CD4-positive, alpha-beta T cell treated with Interleukin-4 for 1 hour (primary cell): ENCODE data around the gene ALDH1A3.

Experiments used
- DNase-seq, 2 donors: peaks; one replicate each; pipeline ENCODE4 v3.0.0-alpha.2; 2020 to 2022

Gene ALDH1A3

GRCh38 chr15:100902436-100903167 is 23.0 kb downstream of the ALDH1A3 start:
- no peak for DNase-seq

GRCh38 chr15:100903168-100903554 is 23.5 kb downstream of the ALDH1A3 start:
- DNase-seq, result no peak

DNA sequence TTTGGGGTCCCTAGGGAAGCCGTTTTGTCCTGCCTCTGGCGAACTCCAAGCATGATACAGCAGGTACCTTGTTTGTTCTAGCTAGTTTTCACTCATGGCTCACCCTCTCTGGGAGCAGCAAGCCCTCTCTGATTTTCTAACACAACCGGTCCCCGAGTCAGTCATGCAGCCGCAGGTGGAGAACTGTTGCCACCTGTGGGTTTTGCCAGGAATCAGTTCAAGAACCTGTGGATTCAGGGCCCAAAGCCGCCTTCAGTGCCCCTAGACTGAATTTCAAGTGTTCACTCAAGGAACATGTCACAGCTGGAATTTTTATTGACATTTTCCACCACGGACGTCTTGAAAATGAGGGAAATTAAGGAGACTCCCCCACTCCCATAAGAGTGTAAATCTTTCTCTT is 26.2 kb downstream of the ALDH1A3 start:
- no peak for DNase-seq

GRCh38 chr15:100908466-100908865 is 28.8 kb downstream of the ALDH1A3 start:
- no peak for DNase-seq

DNA sequence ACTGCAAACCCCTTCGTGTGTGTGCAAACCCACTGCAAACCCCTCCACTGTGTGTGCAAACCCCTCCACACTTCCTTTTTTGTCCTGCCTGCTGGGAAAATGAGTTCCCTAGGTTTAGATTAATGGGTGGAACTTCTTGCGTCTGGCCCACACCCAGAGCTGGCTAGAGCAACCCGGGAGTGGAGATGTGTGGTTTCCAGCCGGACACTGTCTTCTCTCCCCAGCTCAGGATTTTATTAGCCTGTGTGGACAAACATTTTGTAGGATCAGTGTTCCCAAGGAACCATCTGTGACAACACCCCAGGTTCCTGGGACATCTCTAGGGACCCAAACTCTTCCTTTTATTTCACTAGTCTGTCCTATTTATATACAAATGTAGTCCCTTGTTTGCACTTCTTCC is 29.9 kb downstream of the ALDH1A3 start:
- DNase-seq, result no peak

- no peak for DNase-seq
These were observed 30.6 kb downstream of the ALDH1A3 start for GRCh38 chr15:100909989-100910955.

DNA sequence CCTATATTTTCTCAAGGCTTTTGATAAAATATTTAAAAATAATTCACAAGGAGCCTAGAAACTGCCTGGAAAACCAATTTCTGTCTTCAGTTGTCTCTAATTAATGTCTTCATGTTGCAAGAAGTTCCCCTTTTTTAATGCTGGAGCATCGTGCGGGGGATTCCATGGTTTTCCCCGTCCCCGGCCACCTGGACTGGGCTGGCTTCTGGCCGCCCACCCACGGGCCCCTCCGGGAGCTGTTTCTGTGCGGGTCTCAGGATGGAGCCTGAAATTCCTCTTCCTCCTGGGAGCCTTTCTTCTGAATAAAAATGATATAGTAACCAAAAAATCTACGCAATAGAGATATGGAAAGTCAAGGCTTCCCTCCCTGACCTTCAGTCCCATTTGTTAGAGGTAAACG is 31.5 kb downstream of the ALDH1A3 start:
- DNase-seq, result no peak

- no peak for DNase-seq
These were observed 34.3 kb downstream of the ALDH1A3 start for GRCh38 chr15:100913961-100914360.

DNA sequence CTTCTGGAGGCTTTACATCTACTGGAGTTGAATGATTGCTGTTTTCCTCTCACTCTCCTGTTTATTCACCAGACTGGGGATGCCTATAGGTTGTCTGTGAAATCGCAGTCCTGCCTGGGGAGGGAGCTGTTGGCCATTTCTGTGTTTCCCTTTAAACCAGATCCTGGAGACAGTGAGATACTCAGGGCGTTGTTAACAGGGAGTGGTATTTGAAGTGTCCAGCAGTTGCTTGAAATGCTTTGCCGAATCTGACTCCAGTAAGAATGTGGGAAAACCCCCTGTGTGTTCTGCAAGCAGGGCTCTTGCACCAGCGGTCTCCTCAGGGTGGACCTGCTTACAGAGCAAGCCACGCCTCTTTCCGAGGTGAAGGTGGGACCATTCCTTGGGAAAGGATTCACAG is 35.2 kb downstream of the ALDH1A3 start:
- no peak for DNase-seq

GRCh38 chr15:100918034-100918689 is 38.5 kb downstream of the ALDH1A3 start:
- DNase-seq, result peak; percentile 54 to 70

GRCh38 chr15:100918690-100919480 is 39.3 kb downstream of the ALDH1A3 start, which contains the start of gene LRRK1:
TSS of gene LRRK1 (plus strand) at chr15:100919357. CDS start at chr15:100924633, 5,276 bp downstream.
- DNase-seq, result no peak

DNA sequence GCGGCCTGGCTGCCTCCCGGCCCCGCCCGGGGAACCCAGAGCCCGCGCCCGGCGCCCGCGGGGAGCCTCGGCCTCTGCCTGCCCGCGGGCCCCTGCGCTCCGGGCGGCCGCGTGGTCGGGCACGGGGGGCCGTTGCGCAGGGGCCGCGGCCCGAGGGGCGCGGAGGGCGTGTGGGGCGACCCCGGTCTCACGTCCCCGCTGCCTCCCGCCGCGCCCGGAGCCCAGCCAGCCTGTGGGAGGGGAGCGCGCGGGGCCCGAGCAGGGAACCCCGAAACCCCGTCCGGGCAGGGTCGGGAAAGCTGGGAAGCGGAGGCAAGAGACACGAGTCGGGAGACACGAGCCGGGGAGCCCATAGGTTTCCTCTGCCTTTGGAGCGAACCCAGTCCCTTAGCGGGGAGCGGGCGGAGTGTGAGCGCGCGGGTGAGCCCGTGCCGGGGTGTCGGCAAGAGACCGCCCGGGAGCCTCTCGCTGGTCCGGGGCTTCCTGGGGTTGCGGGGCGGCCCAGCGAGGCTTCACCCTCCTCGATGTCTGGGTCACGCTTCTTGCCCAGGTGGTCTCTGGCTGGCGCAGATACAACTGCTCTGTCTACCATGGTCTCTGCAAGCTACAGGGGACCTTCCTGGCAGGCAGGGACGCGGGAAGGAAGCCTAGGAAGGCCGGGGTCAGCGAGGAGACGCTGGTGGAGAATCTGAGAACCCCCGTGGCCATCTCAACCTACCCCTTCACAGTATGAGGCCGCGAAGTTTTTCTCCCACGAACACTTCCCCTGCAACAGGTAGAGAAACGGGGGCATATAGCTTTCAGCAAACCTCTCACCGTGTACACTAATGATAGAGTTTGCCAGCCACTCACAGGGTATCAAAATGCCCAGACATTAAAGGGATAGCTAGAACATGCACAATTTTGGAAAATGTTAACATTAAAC is 40.1 kb downstream of the ALDH1A3 start:
- DNase-seq, result no peak

- no peak for DNase-seq
These were observed 41.0 kb downstream of the ALDH1A3 start for GRCh38 chr15:100920516-100921135.

- no peak for DNase-seq
These were observed 42.8 kb downstream of the ALDH1A3 start for GRCh38 chr15:100922192-100923040.

DNA sequence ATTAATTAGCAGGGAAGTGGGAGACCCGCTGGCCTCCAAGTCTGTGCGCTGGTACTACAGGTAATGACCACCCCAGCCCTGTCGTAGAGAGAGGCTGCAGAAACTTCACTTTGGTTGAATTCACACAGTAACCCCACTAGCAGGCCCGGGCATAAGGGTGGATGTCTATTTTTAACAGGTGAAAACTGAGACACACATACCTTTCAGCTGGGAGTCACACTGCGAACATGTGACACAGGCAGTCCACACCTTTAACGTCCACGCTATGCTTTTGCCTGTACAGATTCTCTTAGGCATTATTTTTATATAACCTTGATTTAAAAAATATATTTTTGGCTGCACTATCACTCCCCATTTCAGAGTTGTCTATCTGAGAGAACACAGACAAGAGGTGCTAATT is 43.4 kb downstream of the ALDH1A3 start:
- DNase-seq, result no peak

DNA sequence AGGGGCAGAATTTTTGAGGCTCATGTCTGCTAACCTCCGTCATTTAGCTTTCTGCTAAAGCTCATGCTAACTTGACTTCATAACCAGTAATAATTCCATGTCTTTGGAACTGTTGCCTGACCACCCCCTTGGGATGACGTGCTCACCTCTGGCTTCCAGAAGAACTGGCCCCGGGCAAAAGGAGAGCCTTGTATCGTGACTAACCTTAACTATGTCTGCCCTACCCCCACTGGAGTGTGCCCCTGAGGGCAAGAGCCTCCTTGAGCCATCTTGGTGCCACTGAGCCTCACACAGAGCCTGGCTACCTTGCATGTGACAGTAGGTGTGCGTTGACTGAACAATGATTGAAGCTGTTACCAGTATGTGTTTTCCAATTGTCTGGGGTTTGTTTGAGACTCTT is 44.3 kb downstream of the ALDH1A3 start:
- DNase-seq, result no peak

DNA sequence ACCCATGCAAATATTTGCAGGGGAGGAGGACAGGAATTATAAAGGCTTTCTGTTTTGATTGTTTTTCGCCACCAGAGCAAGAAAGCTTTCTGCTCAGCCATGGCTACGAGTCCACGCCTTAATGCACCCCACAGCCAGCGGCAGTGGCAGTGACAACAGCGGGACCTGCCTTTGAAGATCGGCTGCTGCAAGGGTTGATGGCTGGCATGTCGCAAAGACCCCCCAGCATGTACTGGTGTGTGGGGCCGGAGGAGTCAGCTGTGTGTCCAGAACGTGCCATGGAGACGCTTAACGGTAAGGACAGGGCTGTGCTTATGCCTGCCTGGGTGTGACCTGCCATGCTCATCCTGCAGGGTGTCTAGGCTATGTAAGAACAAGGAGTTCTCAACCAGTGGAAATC is 44.8 kb downstream of the ALDH1A3 start:
- DNase-seq, result no peak

- DNase-seq, result no peak
These were observed 45.8 kb downstream of the ALDH1A3 start for GRCh38 chr15:100925480-100925879.

DNA sequence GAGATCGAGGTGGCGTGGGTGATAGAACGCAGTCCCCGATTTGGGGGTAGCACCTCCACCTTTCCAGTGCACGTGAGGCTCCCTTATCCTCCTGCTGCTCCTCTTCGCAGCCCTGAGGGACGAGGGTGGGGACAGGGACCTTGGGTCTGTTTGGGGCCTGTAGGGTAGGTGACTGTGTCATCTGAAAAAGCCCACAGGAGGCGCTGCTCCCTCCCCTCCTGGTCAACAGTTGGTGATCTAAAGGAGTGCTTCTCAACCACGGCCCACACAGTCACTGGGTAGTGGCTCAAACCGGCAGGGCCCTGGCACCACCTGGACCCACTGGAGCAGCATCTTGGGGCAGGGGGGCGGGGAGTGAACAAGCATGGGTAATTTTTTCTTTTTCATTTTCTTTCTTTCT is 46.6 kb downstream of the ALDH1A3 start:
- no peak for DNase-seq
